ENCODE measurements around the gene KRT4. TPM values are rescaled to one million over a fixed set of nuclear protein-coding genes. Genes with fewer than 3 reads are reported as not detected.

Gene KRT4
- total and polyA plus RNA-seq, 2 experiments from 2014 or later = not detected

- H3K4me3 ChIP-seq = no peak overlapping the region
- no peaks in the 10 kb centered on the region for H4K20me1 ChIP-seq (replicated peaks; ENCODE audit: insufficient read depth)
- H3K4me2 ChIP-seq = no peak overlapping the region
- no peaks in the 10 kb centered on the region for H3K36me3 Mint-ChIP-seq (ENCODE audit: low read depth)
- H3K36me3 ChIP-seq (ENCODE audit: insufficient read depth) = no peaks in the 10 kb centered on the region
- TF ChIP-seq POLR2AphosphoS5 (IDR thresholded peaks at IDR 0.05; ENCODE audit: low read depth) = no peak
- TF ChIP-seq CTCF (conservative IDR thresholded peaks at IDR 0.05; ENCODE audit: low read depth in 2 of 2) = peak in 1 of 2 experiments; percentile 30; a peak in 1 of 4 replicates
- H3K4me1 ChIP-seq (ENCODE audit: insufficient read depth) = no peaks in the 10 kb centered on the region
- no peak overlapping the region for H3K27ac ChIP-seq (ENCODE audit: low read depth)
- H3F3A ChIP-seq (replicated peaks; ENCODE audit: low read depth) = no peaks in the 10 kb centered on the region
- ATAC-seq (no peak), DNase-seq (ENCODE audit: low spot score) (no peak)
- H3K4me1 Mint-ChIP-seq = peaks cover 5% of the 10 kb centered on the region
- peak overlapping the region; percentile 52 for H3K4me3 Mint-ChIP-seq
- peaks cover 13% of the 10 kb centered on the region for H3K27me3 Mint-ChIP-seq (ENCODE audit: insufficient read depth, low read depth, poor library complexity)
- no peaks in the 10 kb centered on the region for H3K9me3 Mint-ChIP-seq
- no peaks in the 10 kb centered on the region for H3K79me2 ChIP-seq (replicated peaks; ENCODE audit: insufficient read depth)
- H2AFZ ChIP-seq = peak overlapping the region; percentile 72; the same call in 1 of the 2 replicates
- peaks cover 7% of the 10 kb centered on the region for H3K9me2 ChIP-seq (ENCODE audit: insufficient read depth)
- H3K27me3 ChIP-seq (ENCODE audit: insufficient read depth) = no peaks in the 10 kb centered on the region
- no peak overlapping the region for H3K27ac Mint-ChIP-seq
These were observed 23.3 kb downstream of the KRT4 start for GRCh38 chr12:52790427-52791270.

- H3K36me3 ChIP-seq (ENCODE audit: insufficient read depth) = no peaks in the 10 kb centered on the region
- H3F3A ChIP-seq (replicated peaks; ENCODE audit: low read depth) = no peaks in the 10 kb centered on the region
- H3K4me1 ChIP-seq (ENCODE audit: insufficient read depth) = no peaks in the 10 kb centered on the region
- DNase-seq (ENCODE audit: low spot score) (peak; percentile 22), ATAC-seq (peak; percentile 84)
- no peak overlapping the region for H3K27ac Mint-ChIP-seq
- peak overlapping the region; percentile 52 for H3K4me3 Mint-ChIP-seq
- H3K27ac ChIP-seq (ENCODE audit: low read depth) = no peak overlapping the region
- H3K79me2 ChIP-seq (replicated peaks; ENCODE audit: insufficient read depth) = no peaks in the 10 kb centered on the region
- H3K36me3 Mint-ChIP-seq (ENCODE audit: low read depth) = no peaks in the 10 kb centered on the region
- H3K9me3 Mint-ChIP-seq = no peaks in the 10 kb centered on the region
- H2AFZ ChIP-seq = peak overlapping the region; percentile 72; the same call in 1 of the 2 replicates
- no peak overlapping the region for H3K4me2 ChIP-seq
- H3K4me3 ChIP-seq = no peak overlapping the region
- peaks cover 13% of the 10 kb centered on the region for H3K27me3 Mint-ChIP-seq (ENCODE audit: insufficient read depth, low read depth, poor library complexity)
- H3K4me1 Mint-ChIP-seq = peaks cover 5% of the 10 kb centered on the region
- no peaks in the 10 kb centered on the region for H3K27me3 ChIP-seq (ENCODE audit: insufficient read depth)
- H4K20me1 ChIP-seq (replicated peaks; ENCODE audit: insufficient read depth) = no peaks in the 10 kb centered on the region
- H3K9me2 ChIP-seq (ENCODE audit: insufficient read depth) = peaks cover 7% of the 10 kb centered on the region
- no peak for TF ChIP-seq EZH2 (IDR thresholded peaks at IDR 0.05; ENCODE audit: low read depth, unreplicated experiment)
- TF ChIP-seq ZNF114 (CRISPR knock-in tag; IDR thresholded peaks at IDR 0.05) = no peak
- TF ChIP-seq ZNF331 (CRISPR knock-in tag; IDR thresholded peaks at IDR 0.05; ENCODE audit: low read depth) = no peak
- no peak for TF ChIP-seq REST (IDR thresholded peaks at IDR 0.05; ENCODE audit: unreplicated experiment)
- TF ChIP-seq NANOG (IDR thresholded peaks at IDR 0.05; ENCODE audit: borderline replicate concordance) = no peak
- TF ChIP-seq EZH2phosphoT487 (IDR thresholded peaks at IDR 0.05; ENCODE audit: unreplicated experiment) = no peak
- no peak for TF ChIP-seq POLR2AphosphoS5 (IDR thresholded peaks at IDR 0.05; ENCODE audit: low read depth)
- no peak for TF ChIP-seq CTCF (conservative IDR thresholded peaks at IDR 0.05; ENCODE audit: low read depth in 2 of 2)
- TF ChIP-seq STAT1 (IDR thresholded peaks at IDR 0.05; ENCODE audit: unreplicated experiment) = no peak
- TF ChIP-seq JUNB (IDR thresholded peaks at IDR 0.05; ENCODE audit: unreplicated experiment) = no peak
These were observed 24.1 kb downstream of the KRT4 start for GRCh38 chr12:52789637-52790426.
